PFSK-1 (cell line): Measurements from ENCODE around the gene CFAP77.

Source experiments
- POLR2AphosphoS5 ChIP-seq: IDR thresholded peaks from 2 replicates; pipeline ENCODE4 v1.6.1; 2012; ENCODE audit warnings: low read depth, mild to moderate bottlenecking, control low read depth, low read length, moderate library complexity
- TAF1 ChIP-seq: IDR thresholded peaks from 2 replicates; pipeline ENCODE4 v1.6.1; 2012; ENCODE audit warnings: low read length, control low read depth, borderline replicate concordance; ENCODE audit not compliant: insufficient read depth
- TF ChIP-seq, protein P1 (sequence below), 2 experiments: IDR thresholded peaks; 2 replicates each; pipeline versions ENCODE4 v1.6.1 to v1.8.0; 2011 to 2012; ENCODE audit warnings: low read depth in 2 of 2, low read length in 2 of 2, control low read depth in 1 of 2, inconsistent platforms in 1 of 2, mild to moderate bottlenecking in 1 of 2, moderate library complexity in 1 of 2; ENCODE audit not compliant: insufficient read depth in 1 of 2

DNA sequence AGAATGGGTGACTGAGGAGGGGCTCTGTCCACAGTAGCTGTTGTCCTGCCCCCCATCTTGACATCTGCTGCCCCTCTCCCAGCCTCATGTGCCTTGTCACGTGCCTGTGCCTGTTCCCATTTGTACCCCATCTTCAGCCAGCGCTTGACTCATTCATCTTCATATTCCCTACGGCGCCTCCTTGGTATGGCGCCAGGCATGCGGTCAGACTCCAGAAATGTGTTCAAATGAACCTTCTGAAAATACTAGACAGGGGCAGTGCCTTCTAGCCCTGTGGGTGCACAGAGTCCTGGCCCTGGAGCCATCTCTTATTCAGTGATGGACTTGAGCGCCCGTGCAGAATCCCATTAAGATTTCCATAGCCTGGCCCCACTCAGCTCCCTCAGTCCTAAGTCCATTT is 46.2 kb downstream of the CFAP77 start:
- TF ChIP-seq, protein P1, sequence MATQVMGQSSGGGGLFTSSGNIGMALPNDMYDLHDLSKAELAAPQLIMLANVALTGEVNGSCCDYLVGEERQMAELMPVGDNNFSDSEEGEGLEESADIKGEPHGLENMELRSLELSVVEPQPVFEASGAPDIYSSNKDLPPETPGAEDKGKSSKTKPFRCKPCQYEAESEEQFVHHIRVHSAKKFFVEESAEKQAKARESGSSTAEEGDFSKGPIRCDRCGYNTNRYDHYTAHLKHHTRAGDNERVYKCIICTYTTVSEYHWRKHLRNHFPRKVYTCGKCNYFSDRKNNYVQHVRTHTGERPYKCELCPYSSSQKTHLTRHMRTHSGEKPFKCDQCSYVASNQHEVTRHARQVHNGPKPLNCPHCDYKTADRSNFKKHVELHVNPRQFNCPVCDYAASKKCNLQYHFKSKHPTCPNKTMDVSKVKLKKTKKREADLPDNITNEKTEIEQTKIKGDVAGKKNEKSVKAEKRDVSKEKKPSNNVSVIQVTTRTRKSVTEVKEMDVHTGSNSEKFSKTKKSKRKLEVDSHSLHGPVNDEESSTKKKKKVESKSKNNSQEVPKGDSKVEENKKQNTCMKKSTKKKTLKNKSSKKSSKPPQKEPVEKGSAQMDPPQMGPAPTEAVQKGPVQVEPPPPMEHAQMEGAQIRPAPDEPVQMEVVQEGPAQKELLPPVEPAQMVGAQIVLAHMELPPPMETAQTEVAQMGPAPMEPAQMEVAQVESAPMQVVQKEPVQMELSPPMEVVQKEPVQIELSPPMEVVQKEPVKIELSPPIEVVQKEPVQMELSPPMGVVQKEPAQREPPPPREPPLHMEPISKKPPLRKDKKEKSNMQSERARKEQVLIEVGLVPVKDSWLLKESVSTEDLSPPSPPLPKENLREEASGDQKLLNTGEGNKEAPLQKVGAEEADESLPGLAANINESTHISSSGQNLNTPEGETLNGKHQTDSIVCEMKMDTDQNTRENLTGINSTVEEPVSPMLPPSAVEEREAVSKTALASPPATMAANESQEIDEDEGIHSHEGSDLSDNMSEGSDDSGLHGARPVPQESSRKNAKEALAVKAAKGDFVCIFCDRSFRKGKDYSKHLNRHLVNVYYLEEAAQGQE (IDR thresholded peaks at IDR 0.05; ENCODE audit: insufficient read depth in 1 of 2, low read depth in 2 of 2, low read length in 2 of 2), result no peak
- TF ChIP-seq TAF1, result no peak
- no peak for TF ChIP-seq POLR2AphosphoS5
